Effector memory CD4-positive, alpha-beta T cell (primary cell): ENCODE results near the gene SH3BP2.

Source experiments
- DNase-seq, 3 donors: peaks; one replicate each; pipeline ENCODE4 v3.0.0-alpha.2; 2020
- H3K27ac ChIP-seq: 2 replicates; pipeline ENCODE4 v1.7.0; 2013; ENCODE audit warnings: mild to moderate bottlenecking, low read length, moderate library complexity; ENCODE audit not compliant: insufficient read depth, poor library complexity, severe bottlenecking
- H3K27me3 ChIP-seq: replicated peaks from 2 replicates; pipeline ENCODE4 v1.7.0; 2013; ENCODE audit warnings: mild to moderate bottlenecking, low read length; ENCODE audit not compliant: insufficient read depth, control insufficient read depth, poor library complexity, severe bottlenecking
- H3K36me3 ChIP-seq: 2 replicates; pipeline ENCODE4 v1.7.0; 2013; ENCODE audit warnings: mild to moderate bottlenecking, low read length, moderate library complexity; ENCODE audit not compliant: control insufficient read depth, insufficient read depth
- H3K4me1 ChIP-seq: 2 replicates; pipeline ENCODE4 v1.7.0; 2013; ENCODE audit warnings: low read length, mild to moderate bottlenecking; ENCODE audit not compliant: control insufficient read depth, insufficient read depth, poor library complexity, severe bottlenecking
- H3K4me3 ChIP-seq: 2 replicates; pipeline ENCODE4 v1.7.0; 2013; ENCODE audit warnings: low read length, low read depth, mild to moderate bottlenecking; ENCODE audit not compliant: insufficient read depth, poor library complexity, severe bottlenecking
- H3K9me3 ChIP-seq: 2 replicates; pipeline ENCODE4 v1.7.0; 2013; ENCODE audit warnings: mild to moderate bottlenecking, low read length, moderate library complexity; ENCODE audit not compliant: control insufficient read depth

The SH3BP2 gene

DNA sequence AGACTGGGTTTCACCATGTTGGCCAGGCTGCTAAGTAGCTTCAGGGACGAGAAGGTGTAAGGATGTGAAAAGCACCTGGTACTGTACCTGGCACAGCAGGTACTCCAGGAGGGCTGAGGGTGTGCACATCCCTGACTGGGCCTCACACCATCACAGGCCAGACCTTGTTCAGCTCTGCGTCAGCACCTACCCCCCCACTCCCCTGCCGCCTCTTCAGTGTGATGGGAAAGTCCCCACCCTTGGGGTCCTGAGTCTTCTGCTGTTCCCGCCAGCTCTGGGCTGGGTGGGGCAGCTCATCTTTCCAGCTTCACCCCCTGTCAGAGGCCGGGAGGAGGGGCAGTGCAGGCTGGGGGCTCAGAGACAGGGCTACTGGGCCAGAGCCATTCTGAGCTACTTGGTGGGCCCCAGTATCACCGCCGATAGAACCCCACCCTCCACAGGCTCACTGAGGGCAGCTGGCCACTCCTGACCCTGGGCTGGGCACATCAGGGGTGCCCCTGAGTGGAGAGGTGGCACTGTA, 6.7 kb upstream of the SH3BP2 start:
- H3K4me1 ChIP-seq: peaks cover 34% of the 10 kb centered on the region
- no peaks in the 10 kb centered on the region for H3K36me3 ChIP-seq
- peak overlapping the region; percentile 76 for H3K27ac ChIP-seq
- H3K9me3 ChIP-seq: no peaks in the 10 kb centered on the region
- no peaks in the 10 kb centered on the region for H3K27me3 ChIP-seq
- DNase-seq: peak; percentile 39 to 53 (median 43)
- no peak overlapping the region for H3K4me3 ChIP-seq

GRCh38 chr4:2786794-2787229, 6.1 kb upstream of the SH3BP2 start:
- Histone ChIP-seq H3K4me3 (no peak overlapping the region), H3K36me3 (no peaks in the 10 kb centered on the region), H3K27ac (peak overlapping the region; percentile 76), H3K9me3 (no peaks in the 10 kb centered on the region), H3K27me3 (no peaks in the 10 kb centered on the region), H3K4me1 (peaks cover 34% of the 10 kb centered on the region)
- no peak for DNase-seq

GRCh38 chr4:2787230-2788100, 5.4 kb upstream of the SH3BP2 start:
- peak overlapping the region; percentile 76 for H3K27ac ChIP-seq
- no peaks in the 10 kb centered on the region for H3K9me3 ChIP-seq
- H3K27me3 ChIP-seq: no peaks in the 10 kb centered on the region
- H3K4me1 ChIP-seq: peaks cover 34% of the 10 kb centered on the region
- H3K4me3 ChIP-seq: peak overlapping the region; percentile 9
- no peak for DNase-seq
- no peaks in the 10 kb centered on the region for H3K36me3 ChIP-seq

GRCh38 chr4:2788101-2788500, 4.8 kb upstream of the SH3BP2 start:
- Histone ChIP-seq H3K36me3 (no peaks in the 10 kb centered on the region), H3K4me3 (no peak overlapping the region), H3K27ac (peak overlapping the region; percentile 76), H3K27me3 (no peaks in the 10 kb centered on the region), H3K4me1 (peaks cover 36% of the 10 kb centered on the region), H3K9me3 (no peaks in the 10 kb centered on the region)
- DNase-seq: no peak

GRCh38 chr4:2788532-2789103, 4.3 kb upstream of the SH3BP2 start:
- Histone ChIP-seq H3K27me3 (no peaks in the 10 kb centered on the region), H3K4me3 (no peak overlapping the region), H3K27ac (peak overlapping the region; percentile 76), H3K4me1 (peaks cover 40% of the 10 kb centered on the region), H3K36me3 (no peaks in the 10 kb centered on the region), H3K9me3 (no peaks in the 10 kb centered on the region)
- no peak for DNase-seq

DNA sequence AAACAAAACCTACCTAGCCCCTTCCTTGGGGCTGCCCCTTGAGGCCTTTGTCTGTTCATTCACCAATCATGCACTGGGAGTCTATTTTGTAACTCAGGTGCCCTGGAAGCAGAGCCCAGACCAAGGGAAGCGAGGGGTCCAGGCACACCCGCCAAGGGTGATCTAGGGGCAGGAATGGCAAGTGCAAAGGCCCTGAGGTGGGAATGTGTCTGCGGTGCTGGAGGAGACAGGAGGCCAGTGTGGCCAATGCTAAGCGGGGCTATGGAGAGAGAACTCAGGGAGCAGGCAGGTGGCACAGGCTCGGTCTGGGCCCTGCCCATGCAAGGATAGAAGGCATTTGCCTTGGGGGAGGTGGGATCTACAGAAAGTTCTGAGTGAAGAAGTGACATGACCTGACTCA, 3.5 kb upstream of the SH3BP2 start:
- Histone ChIP-seq H3K4me1 (peaks cover 48% of the 10 kb centered on the region), H3K9me3 (no peaks in the 10 kb centered on the region), H3K27me3 (no peaks in the 10 kb centered on the region), H3K4me3 (no peak overlapping the region), H3K27ac (no peak overlapping the region), H3K36me3 (no peaks in the 10 kb centered on the region)
- DNase-seq: no peak

DNA sequence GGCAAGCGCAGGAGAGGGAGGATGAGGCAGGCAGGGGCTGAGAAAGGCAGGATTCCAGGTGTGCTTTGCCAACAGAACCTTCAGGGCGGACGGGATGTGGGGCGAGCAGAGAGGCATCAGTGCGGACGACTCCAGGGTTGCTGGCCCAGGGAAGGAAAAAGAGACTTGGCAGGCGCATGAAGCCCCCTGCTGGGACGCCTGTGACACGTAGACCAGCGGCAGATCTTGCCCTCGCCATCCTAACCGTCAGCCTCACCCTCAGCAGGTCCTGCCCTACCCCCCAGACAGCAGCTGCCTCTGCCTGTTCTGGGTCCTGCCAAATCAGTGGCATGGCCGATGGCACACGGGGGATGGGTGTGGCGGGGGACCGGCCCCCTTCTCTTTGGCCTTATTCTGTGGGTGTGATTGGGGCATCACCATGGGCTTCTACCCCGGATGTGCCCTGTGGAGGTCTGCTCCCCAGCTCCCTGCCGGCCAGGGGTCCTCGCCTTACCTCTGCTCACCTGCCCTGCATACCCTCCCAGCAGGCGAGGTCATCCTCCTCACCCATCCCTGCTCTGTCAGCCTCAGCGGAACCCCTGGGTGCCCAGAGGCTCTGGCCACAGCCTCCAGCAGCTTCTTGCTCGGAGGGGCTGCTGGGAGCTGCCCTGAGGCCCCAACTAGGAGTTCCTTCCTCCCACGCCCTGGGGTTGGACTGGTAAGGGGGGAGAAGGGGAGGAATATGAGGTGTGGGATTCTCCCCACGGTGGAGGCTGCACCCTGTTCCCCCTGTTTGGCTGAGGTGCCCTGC, 2.9 kb upstream of the SH3BP2 start:
- Histone ChIP-seq H3K36me3 (no peaks in the 10 kb centered on the region), H3K4me3 (no peak overlapping the region), H3K27me3 (no peaks in the 10 kb centered on the region), H3K4me1 (peaks cover 51% of the 10 kb centered on the region), H3K9me3 (no peaks in the 10 kb centered on the region), H3K27ac (no peak overlapping the region)
- DNase-seq: no peak

DNA sequence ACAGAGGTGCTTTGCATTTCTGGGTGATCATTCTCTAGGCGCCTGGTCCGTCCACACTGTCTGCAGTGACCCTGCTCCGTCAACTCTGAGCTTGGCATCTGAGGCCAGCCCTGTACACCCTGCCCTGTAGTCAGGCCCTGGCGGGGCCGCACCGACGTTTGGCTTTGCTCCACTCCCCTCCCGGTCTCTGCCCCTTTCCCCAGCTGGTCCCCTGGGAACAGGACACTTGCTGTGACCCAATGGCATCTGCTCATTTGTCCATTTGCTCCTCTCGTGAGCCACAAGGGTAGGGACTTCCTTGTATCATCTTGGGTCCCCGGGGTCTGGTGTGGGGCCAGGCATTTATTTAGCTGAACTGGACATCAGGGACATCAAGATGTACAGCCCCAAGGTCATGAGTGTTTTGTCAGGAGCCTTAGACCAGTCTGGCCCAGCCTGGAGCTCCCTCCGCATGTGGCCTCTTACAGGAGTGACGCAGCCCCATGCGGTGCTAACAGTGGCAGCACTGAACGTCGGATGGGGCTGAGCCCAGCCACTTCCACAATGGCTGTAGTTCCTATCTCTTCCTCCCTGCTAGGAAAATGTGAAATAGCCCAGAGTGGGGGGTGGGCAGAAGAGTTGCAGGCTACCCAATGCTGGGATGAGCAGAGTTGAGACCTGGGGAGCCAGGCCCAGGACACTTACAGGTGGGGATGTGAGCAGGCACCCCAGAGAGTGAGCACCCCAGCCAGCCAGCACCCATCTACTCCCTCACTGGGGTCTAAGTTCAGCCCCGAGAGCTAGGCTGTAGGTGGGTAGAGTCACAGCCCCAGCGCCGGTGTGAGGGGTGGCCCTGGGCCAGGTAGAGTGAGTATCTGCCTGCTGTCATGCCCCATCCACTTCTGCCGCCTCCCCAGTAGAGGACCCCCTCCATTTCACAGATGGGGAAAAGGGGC, 2.0 kb upstream of the SH3BP2 start:
- Histone ChIP-seq H3K36me3 (no peaks in the 10 kb centered on the region), H3K4me3 (no peak overlapping the region), H3K4me1 (peaks cover 47% of the 10 kb centered on the region), H3K27ac (no peak overlapping the region), H3K27me3 (no peaks in the 10 kb centered on the region), H3K9me3 (no peaks in the 10 kb centered on the region)
- DNase-seq: no peak
